Measurements from ENCODE around the gene COQ5.

DNA sequence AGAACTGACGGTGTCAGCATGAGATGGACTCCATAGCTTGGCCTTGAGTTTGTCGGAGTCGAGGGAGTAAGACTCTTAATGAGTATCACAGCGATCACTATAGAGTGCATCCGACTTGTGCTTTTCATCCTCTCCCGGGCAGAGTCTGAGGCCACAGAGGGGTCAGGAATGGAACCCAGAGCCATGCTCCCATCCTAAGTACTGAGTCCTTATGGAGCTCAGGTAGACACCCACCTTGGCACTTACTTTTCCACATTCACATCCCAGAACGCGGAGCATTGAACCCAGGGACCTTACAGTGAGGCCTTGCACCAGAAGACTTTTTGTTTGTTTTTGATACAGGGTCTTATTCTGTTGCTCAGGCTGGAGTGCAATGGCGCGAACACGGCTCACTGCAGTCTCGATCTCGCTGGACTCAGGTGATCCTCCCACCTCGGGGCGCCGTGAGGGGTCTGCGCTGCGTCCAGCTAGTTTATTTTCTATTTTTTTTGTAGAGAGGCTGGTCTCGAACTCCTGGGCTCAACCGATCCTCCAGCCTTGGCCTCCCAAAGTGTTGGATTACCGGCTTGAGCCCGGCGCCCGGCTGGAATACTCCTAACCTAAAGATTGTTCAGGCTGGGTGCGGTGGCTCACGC is 58.7 kb downstream of the COQ5 start:
- no peak for TF ChIP-seq CTCF (conservative IDR thresholded peaks at IDR 0.05; ENCODE audit: low read depth in 2 of 2)
- no peak for TF ChIP-seq REST (IDR thresholded peaks at IDR 0.05; ENCODE audit: unreplicated experiment)
- no peak for TF ChIP-seq EZH2phosphoT487 (IDR thresholded peaks at IDR 0.05; ENCODE audit: unreplicated experiment)
- no peak for TF ChIP-seq POLR2AphosphoS5 (IDR thresholded peaks at IDR 0.05; ENCODE audit: low read depth)
- TF ChIP-seq JUNB (IDR thresholded peaks at IDR 0.05; ENCODE audit: unreplicated experiment) = no peak
- TF ChIP-seq ZNF114 (CRISPR knock-in tag; IDR thresholded peaks at IDR 0.05) = no peak
- no peak for TF ChIP-seq CREB1 (CRISPR knock-in tag; IDR thresholded peaks at IDR 0.05; ENCODE audit: low read depth)
- no peak for TF ChIP-seq EZH2 (IDR thresholded peaks at IDR 0.05; ENCODE audit: low read depth, unreplicated experiment)

Data from GM23338 (cell line).